HL-60 (cell line): ENCODE data around the gene CSTB.

ENCODE experiments used
- DNase-seq, 2 experiments: peaks; one replicate each; pipeline ENCODE4 v3.0.0-alpha.2; 2010 to 2020; ENCODE audit warnings: low read depth in 1 of 2, low spot score in 1 of 2
- H3K27ac ChIP-seq: fragments of 250-450 bp; sonication (Bioruptor Pico); replicated peaks from 2 replicates; pipeline ENCODE4 v1.5.1; 2020; ENCODE audit warnings: mild to moderate bottlenecking, moderate library complexity
- H3K27me3 ChIP-seq: fragments of 250-450 bp; sonication (Bioruptor Pico); 2 replicates; pipeline ENCODE4 v1.5.1; 2021; ENCODE audit warnings: mild to moderate bottlenecking, moderate library complexity; ENCODE audit not compliant: insufficient read depth, poor library complexity, severe bottlenecking
- H3K4me3 ChIP-seq: replicated peaks from 2 replicates; pipeline ENCODE4 v1.5.1; 2011; ENCODE audit warnings: mild to moderate bottlenecking, control low read depth, low read length; ENCODE audit not compliant: insufficient read depth
- GABPA ChIP-seq: IDR thresholded peaks from 2 replicates; pipeline ENCODE4 v1.6.1; 2012; ENCODE audit warnings: low read depth
- POLR2AphosphoS5 ChIP-seq: IDR thresholded peaks from 2 replicates; pipeline ENCODE4 v1.6.1; 2012; ENCODE audit warnings: low read depth
- REST ChIP-seq: IDR thresholded peaks from 2 replicates; pipeline ENCODE4 v1.6.1; 2012; ENCODE audit warnings: low read depth; ENCODE audit not compliant: insufficient replicate concordance
- SPI1 ChIP-seq: IDR thresholded peaks from 2 replicates; pipeline ENCODE4 v1.6.1; 2012; ENCODE audit warnings: low read depth, mild to moderate bottlenecking, borderline replicate concordance
- TF ChIP-seq, protein P1 (sequence below): IDR thresholded peaks from one replicate; pipeline ENCODE4 v1.5.1; 2011; ENCODE audit warnings: low read length, control low read depth, inconsistent platforms; ENCODE audit not compliant: insufficient read depth

Gene CSTB

DNA sequence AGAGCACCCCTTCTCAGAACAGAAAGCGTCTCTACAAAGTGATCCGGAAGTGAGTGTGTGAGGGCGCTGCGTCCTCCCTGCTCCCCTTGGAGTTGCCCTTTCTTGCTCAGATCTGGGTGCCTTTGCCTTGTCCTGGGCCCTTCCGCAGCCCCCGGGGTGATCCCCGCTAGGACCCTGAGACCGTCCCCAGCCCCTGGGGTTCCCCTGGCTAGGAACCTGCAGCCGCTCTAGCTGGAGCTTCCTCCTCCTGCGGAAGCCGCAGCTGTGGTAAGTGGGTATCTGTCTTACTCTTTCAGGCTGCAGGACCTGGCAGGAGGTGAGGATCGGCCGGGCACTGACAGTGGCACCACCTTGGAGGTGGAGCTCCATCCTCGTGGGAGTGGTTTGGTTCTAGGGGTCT lies 24.5 kb upstream of the CSTB start:
- DNase-seq, result no peak
- TF ChIP-seq REST (no peak), GABPA (no peak), POLR2AphosphoS5 (no peak), SPI1 (no peak)
- TF ChIP-seq, protein P1, sequence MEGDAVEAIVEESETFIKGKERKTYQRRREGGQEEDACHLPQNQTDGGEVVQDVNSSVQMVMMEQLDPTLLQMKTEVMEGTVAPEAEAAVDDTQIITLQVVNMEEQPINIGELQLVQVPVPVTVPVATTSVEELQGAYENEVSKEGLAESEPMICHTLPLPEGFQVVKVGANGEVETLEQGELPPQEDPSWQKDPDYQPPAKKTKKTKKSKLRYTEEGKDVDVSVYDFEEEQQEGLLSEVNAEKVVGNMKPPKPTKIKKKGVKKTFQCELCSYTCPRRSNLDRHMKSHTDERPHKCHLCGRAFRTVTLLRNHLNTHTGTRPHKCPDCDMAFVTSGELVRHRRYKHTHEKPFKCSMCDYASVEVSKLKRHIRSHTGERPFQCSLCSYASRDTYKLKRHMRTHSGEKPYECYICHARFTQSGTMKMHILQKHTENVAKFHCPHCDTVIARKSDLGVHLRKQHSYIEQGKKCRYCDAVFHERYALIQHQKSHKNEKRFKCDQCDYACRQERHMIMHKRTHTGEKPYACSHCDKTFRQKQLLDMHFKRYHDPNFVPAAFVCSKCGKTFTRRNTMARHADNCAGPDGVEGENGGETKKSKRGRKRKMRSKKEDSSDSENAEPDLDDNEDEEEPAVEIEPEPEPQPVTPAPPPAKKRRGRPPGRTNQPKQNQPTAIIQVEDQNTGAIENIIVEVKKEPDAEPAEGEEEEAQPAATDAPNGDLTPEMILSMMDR, result no peak

GRCh38 chr21:43800124-43800523 lies 24.0 kb upstream of the CSTB start:
- H3K4me3 ChIP-seq, result no peak overlapping the region
- H3K27me3 ChIP-seq, result no peaks in the 10 kb centered on the region
- no peak for DNase-seq
- TF ChIP-seq, protein P1, result no peak
- no peak; the same call in 1 of the 2 replicates for TF ChIP-seq POLR2AphosphoS5
- no peak overlapping the region for H3K27ac ChIP-seq

More for the DNA sequence above, 24.5 kb upstream of the CSTB start:
- Histone ChIP-seq H3K27me3 (no peaks in the 10 kb centered on the region), H3K27ac (no peak overlapping the region), H3K4me3 (no peak overlapping the region)

DNA sequence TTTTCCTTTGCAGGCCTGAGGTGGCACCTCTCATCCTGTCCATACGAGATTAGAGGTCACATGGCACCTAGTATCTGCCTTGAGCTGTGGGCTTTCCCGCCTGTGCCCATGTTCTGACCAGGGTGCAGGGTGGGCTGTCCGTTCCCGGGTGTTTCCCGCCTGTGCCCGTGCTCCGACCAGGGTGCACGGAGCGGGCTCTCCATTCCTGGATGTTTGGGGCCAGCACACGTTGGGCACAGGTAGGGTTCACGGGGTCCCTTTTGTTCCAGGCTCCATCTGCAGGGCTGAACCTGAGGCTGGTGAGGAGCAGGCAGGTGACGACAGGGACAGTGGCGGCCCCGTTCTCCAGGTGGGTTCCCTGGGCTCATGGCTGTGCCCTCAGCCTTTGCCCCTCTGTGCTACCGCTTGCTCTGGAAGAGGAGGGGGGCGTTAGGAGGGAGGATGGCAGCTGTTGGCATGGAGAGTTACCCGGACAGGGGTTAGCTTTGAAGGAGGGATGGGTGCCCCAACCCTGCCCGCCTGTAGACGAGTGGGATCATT lies 23.3 kb upstream of the CSTB start:
- TF ChIP-seq REST, result no peak
- no peak for TF ChIP-seq SPI1
- TF ChIP-seq, protein P1, result no peak
- TF ChIP-seq GABPA, result no peak
- no peak for TF ChIP-seq POLR2AphosphoS5
- Histone ChIP-seq H3K4me3 (no peak overlapping the region), H3K27me3 (no peaks in the 10 kb centered on the region), H3K27ac (no peak overlapping the region)
- DNase-seq, result no peak

DNA sequence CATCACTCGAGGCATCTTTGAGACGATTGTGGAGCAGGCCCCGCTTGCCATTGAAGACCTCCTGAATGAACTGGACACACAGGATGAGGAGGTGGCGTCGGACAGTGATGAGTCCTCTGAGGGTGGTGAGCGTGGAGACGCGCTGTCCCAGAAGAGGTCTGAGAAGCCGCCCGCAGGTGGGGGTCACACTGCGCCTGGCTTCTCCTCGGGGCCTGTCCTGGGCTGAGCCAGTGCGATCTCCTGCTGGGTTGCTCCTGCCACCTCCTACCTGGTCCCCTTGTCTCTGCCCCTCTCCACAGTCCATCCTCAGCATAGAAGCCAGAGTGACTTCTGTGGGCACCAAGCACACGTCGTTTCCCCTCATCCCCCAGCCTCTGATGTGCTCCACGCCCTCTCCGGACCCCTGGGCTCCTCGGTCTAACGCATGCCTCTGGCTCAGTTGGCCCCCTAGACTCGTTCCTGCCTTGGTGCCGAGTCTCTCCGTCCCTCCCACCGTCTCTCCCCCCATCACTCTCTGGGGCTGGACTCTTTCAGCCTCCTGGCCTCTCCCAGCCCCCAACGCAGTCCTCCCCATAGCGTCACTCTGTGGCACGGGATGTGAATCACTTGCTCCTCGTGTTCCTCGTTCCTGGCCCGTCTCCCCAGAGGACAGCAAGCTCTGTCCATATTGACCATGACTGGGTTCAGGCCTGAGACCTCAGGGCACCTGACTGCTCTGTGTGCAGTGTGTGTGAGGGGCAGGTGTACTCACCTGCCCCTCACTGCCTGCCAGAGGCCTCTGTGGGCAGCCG lies 22.0 kb upstream of the CSTB start:
- no peak for DNase-seq
- TF ChIP-seq GABPA, result no peak
- TF ChIP-seq, protein P1, result no peak
- no peak for TF ChIP-seq POLR2AphosphoS5
- TF ChIP-seq REST, result no peak
- TF ChIP-seq SPI1, result no peak
- Histone ChIP-seq H3K27me3 (no peaks in the 10 kb centered on the region), H3K4me3 (no peak overlapping the region), H3K27ac (no peak overlapping the region)
